Activated T-cell treated with anti-CD3 and anti-CD28 coated beads, Interleukin-2, amount 50 U/mL, for 24 hours (primary cell): Measurements from ENCODE around the gene TAS1R3.

Experiments
- DNase-seq: peaks from one replicate; pipeline ENCODE4 v3.0.0-alpha.2; 2020
- H3K27ac Mint-ChIP-seq: 2 replicates; pipeline ENCODE4 v1.8.0; 2020; ENCODE audit warnings: mild to moderate bottlenecking, mixed read lengths
- H3K27me3 Mint-ChIP-seq: 2 replicates; pipeline ENCODE4 v1.8.0; 2020; ENCODE audit warnings: mixed read lengths
- H3K36me3 Mint-ChIP-seq: 2 replicates; pipeline ENCODE4 v1.8.0; 2020; ENCODE audit warnings: low read depth, mixed read lengths
- H3K4me1 Mint-ChIP-seq: 2 replicates; pipeline ENCODE4 v1.8.0; 2020; ENCODE audit warnings: low read depth, mixed read lengths
- H3K4me3 Mint-ChIP-seq: 2 replicates; pipeline ENCODE4 v1.8.0; 2020; ENCODE audit warnings: mild to moderate bottlenecking, moderate library complexity, mixed read lengths
- H3K9me3 Mint-ChIP-seq: 2 replicates; pipeline ENCODE4 v1.8.0; 2020; ENCODE audit warnings: mixed read lengths

TAS1R3 gene

GRCh38 chr1:1376551-1377226, 45.6 kb downstream of the TAS1R3 start:
- Mint-ChIP-seq H3K27ac (peak overlapping the region; percentile 87), H3K9me3 (no peaks in the 10 kb centered on the region), H3K27me3 (no peaks in the 10 kb centered on the region), H3K4me3 (peak overlapping the region; percentile 90), H3K4me1 (peaks cover 31% of the 10 kb centered on the region), H3K36me3 (peaks cover 38% of the 10 kb centered on the region)
- no peak for DNase-seq

GRCh38 chr1:1377540-1378205, 46.6 kb downstream of the TAS1R3 start:
- Mint-ChIP-seq H3K4me1 (peaks cover 22% of the 10 kb centered on the region), H3K4me3 (no peak overlapping the region), H3K36me3 (peaks cover 40% of the 10 kb centered on the region), H3K27me3 (no peaks in the 10 kb centered on the region), H3K27ac (no peak overlapping the region), H3K9me3 (no peaks in the 10 kb centered on the region)
- no peak for DNase-seq

GRCh38 chr1:1380860-1381259, 49.8 kb downstream of the TAS1R3 start:
- DNase-seq = no peak
- Mint-ChIP-seq H3K27me3 (no peaks in the 10 kb centered on the region), H3K4me1 (peaks cover 7% of the 10 kb centered on the region), H3K9me3 (no peaks in the 10 kb centered on the region), H3K27ac (no peak overlapping the region), H3K4me3 (no peak overlapping the region), H3K36me3 (peaks cover 31% of the 10 kb centered on the region)

GRCh38 chr1:1381294-1381693, 50.2 kb downstream of the TAS1R3 start:
- H3K4me1 Mint-ChIP-seq = peaks cover 4% of the 10 kb centered on the region
- no peak overlapping the region for H3K4me3 Mint-ChIP-seq
- no peaks in the 10 kb centered on the region for H3K9me3 Mint-ChIP-seq
- DNase-seq = no peak
- no peaks in the 10 kb centered on the region for H3K27me3 Mint-ChIP-seq
- H3K36me3 Mint-ChIP-seq = peaks cover 36% of the 10 kb centered on the region
- H3K27ac Mint-ChIP-seq = no peak overlapping the region
